Gastroesophageal sphincter (tissue), 3 donors: ENCODE results near the gene TANC1.

Experiments used
- CTCF ChIP-seq, 4 experiments: fragments of 200-600 bp in 2 of 4; fragments of 450-650 bp in 2 of 4; sonication (generic) in 1 of 4; IDR thresholded peaks; one replicate each; pipeline ENCODE4 v1.5.1; 2017 to 2019; ENCODE audit warnings: antibody characterized with exemption in 4 of 4, mild to moderate bottlenecking in 2 of 4, moderate library complexity in 2 of 4
- EP300 ChIP-seq: sonication (generic); formaldehyde crosslinking; IDR thresholded peaks from one replicate; pipeline ENCODE4 v1.6.1; 2017; ENCODE audit warnings: antibody characterized with exemption, mild to moderate bottlenecking
- POLR2AphosphoS5 ChIP-seq: sonication (generic); formaldehyde crosslinking; IDR thresholded peaks from one replicate; pipeline ENCODE4 v1.6.1; 2017; ENCODE audit warnings: antibody characterized with exemption

- TF ChIP-seq CTCF (IDR thresholded peaks at IDR 0.05) (no peak), POLR2AphosphoS5 (no peak), EP300 (no peak)
Observed at GRCh38 chr2:158975271-158975921, 7.0 kb downstream of the TANC1 start.
